Liver (tissue), 9 donors: ENCODE results near the gene TAB3. TPM values are rescaled to one million over a fixed set of nuclear protein-coding genes. Genes with fewer than 3 reads are reported as not detected.

Source experiments
- DNase-seq: peaks from one replicate; pipeline ENCODE4 v3.0.0-alpha.2; 2017; ENCODE audit warnings: low spot score
- H3K27ac ChIP-seq, 2 donors: one replicate each; pipeline ENCODE4 v1.7.0; 2013; ENCODE audit warnings: inconsistent platforms in 2 of 2, low read length in 2 of 2, control low read depth in 1 of 2, low read depth in 1 of 2, mild to moderate bottlenecking in 1 of 2
- H3K27me3 ChIP-seq, 4 donors: one replicate each; pipeline versions ENCODE4 v1.6.1 to v1.7.0; 2013; ENCODE audit warnings: low read length in 3 of 4, inconsistent platforms in 1 of 4, mild to moderate bottlenecking in 1 of 4, moderate library complexity in 1 of 4; ENCODE audit not compliant: control insufficient read depth in 4 of 4, insufficient read depth in 4 of 4
- H3K36me3 ChIP-seq, 4 donors: one replicate each; pipeline versions ENCODE4 v1.6.1 to v1.7.0; 2013; ENCODE audit warnings: low read length in 3 of 4, mild to moderate bottlenecking in 3 of 4, low read depth in 1 of 4, moderate library complexity in 1 of 4; ENCODE audit not compliant: control insufficient read depth in 4 of 4, insufficient read depth in 3 of 4
- H3K4me1 ChIP-seq, 4 donors: one replicate each; pipeline versions ENCODE4 v1.6.1 to v1.7.0; 2013; ENCODE audit warnings: low read length in 3 of 4, mild to moderate bottlenecking in 3 of 4, moderate library complexity in 1 of 4; ENCODE audit not compliant: control insufficient read depth in 4 of 4, insufficient read depth in 4 of 4
- H3K4me3 ChIP-seq, 3 donors: one replicate each; pipeline versions ENCODE4 v1.6.1 to v1.7.0; 2013; ENCODE audit warnings: low read length in 3 of 3, control low read depth in 1 of 3, low read depth in 1 of 3, mild to moderate bottlenecking in 1 of 3
- H3K9ac ChIP-seq, 2 donors: one replicate each; pipeline ENCODE4 v1.7.0; 2013; ENCODE audit warnings: low read length in 2 of 2, mild to moderate bottlenecking in 2 of 2, moderate library complexity in 2 of 2, control low read depth in 1 of 2, low read depth in 1 of 2
- H3K9me3 ChIP-seq, 4 donors: one replicate each; pipeline versions ENCODE4 v1.6.1 to v1.7.0; 2013; ENCODE audit warnings: low read length in 3 of 4; ENCODE audit not compliant: control insufficient read depth in 4 of 4
- ATF3 ChIP-seq: IDR thresholded peaks from 2 replicates; pipeline ENCODE4 v1.6.1; 2016; ENCODE audit warnings: antibody characterized with exemption
- CTCF ChIP-seq: fragments of 150-350 bp; IDR thresholded peaks from 2 replicates; pipeline ENCODE4 v1.5.1; 2017; ENCODE audit warnings: improper control_type of control experiment, low read depth, low read length; ENCODE audit not compliant: missing input control
- EGR1 ChIP-seq, 2 donors: IDR thresholded peaks; 2 replicates each; pipeline ENCODE4 v1.6.1; 2016 to 2018; ENCODE audit warnings: antibody characterized with exemption in 2 of 2, low read depth in 2 of 2
- FOXA1 ChIP-seq: IDR thresholded peaks from 2 replicates; pipeline ENCODE4 v1.6.1; 2016; ENCODE audit warnings: antibody characterized with exemption
- FOXA2 ChIP-seq: IDR thresholded peaks from 2 replicates; pipeline ENCODE4 v1.6.1; 2016; ENCODE audit warnings: antibody characterized with exemption
- GABPA ChIP-seq, 2 donors: IDR thresholded peaks in 1 of 2; conservative IDR thresholded peaks in 1 of 2; 2 replicates each; pipeline ENCODE4 v1.6.1; 2016; ENCODE audit warnings: antibody characterized with exemption in 2 of 2, mild to moderate bottlenecking in 1 of 2, moderate library complexity in 1 of 2
- HNF4A ChIP-seq, 2 donors: conservative IDR thresholded peaks; 2 replicates each; pipeline ENCODE4 v1.6.1; 2016; ENCODE audit warnings: antibody characterized with exemption in 2 of 2, mild to moderate bottlenecking in 2 of 2
- HNF4G ChIP-seq: IDR thresholded peaks from 2 replicates; pipeline ENCODE4 v1.6.1; 2016; ENCODE audit warnings: antibody characterized with exemption
- JUND ChIP-seq, 2 donors: IDR thresholded peaks; 2 replicates each; pipeline ENCODE4 v1.6.1; 2016; ENCODE audit warnings: antibody characterized with exemption in 2 of 2
- NR2F2 ChIP-seq: IDR thresholded peaks from 2 replicates; pipeline ENCODE4 v1.6.1; 2016; ENCODE audit warnings: antibody characterized with exemption
- RAD21 ChIP-seq, 2 donors: IDR thresholded peaks; 2 replicates each; pipeline ENCODE4 v1.6.1; 2016; ENCODE audit warnings: antibody characterized with exemption in 2 of 2, mild to moderate bottlenecking in 2 of 2
- RXRA ChIP-seq, 2 donors: IDR thresholded peaks; 2 replicates each; pipeline ENCODE4 v1.6.1; 2017 to 2018; ENCODE audit warnings: antibody characterized with exemption in 2 of 2, mild to moderate bottlenecking in 1 of 2
- SP1 ChIP-seq: IDR thresholded peaks from 2 replicates; pipeline ENCODE4 v1.6.1; 2018; ENCODE audit warnings: antibody characterized with exemption, mild to moderate bottlenecking
- TAF1 ChIP-seq: conservative IDR thresholded peaks from 2 replicates; pipeline ENCODE4 v1.6.1; 2016; ENCODE audit warnings: antibody characterized with exemption, mild to moderate bottlenecking
- YY1 ChIP-seq: IDR thresholded peaks from 2 replicates; pipeline ENCODE4 v1.6.1; 2016; ENCODE audit warnings: antibody characterized with exemption, mild to moderate bottlenecking
- WGBS: extraction: QIAGEN DNeasy Blood & Tissue Kit; methylation state at CpG from one replicate; pipeline ENCODE4 v1.1.7; 2013; 5-methylcytosine and 5-hydroxymethylcytosine counted together
- polyA plus RNA-seq, 2 donors: library from polyadenylated mRNA; stranded (reverse) in 1 of 2; unstranded in 1 of 2; fragments of 200-250 nt in 1 of 2; fragments of >200 nt in 1 of 2; fragmentation: Nextera tagmentation in 1 of 2; extraction: Ambion mirVana in 1 of 2; gene quantifications; one replicate each; pipeline versions ENCODE4 v1.2.1 to v1.2.3, GENCODE V29; 2013 to 2015
- total RNA-seq, 2 donors: library from RNA; depleted of rRNA; stranded (reverse); fragments of >200 nt; gene quantifications; one replicate each; pipeline ENCODE4 v1.2.3, GENCODE V29; 2014
- TF ChIP-seq, protein P1 (sequence below): IDR thresholded peaks from 2 replicates; pipeline ENCODE4 v1.6.1; 2016; ENCODE audit warnings: antibody characterized with exemption
- TF ChIP-seq, protein P2 (sequence below): IDR thresholded peaks from 2 replicates; pipeline ENCODE4 v1.6.1; 2016; ENCODE audit warnings: antibody characterized with exemption, mild to moderate bottlenecking
- TF ChIP-seq, protein P3 (sequence below): IDR thresholded peaks from 2 replicates; pipeline ENCODE4 v1.6.1; 2016; ENCODE audit warnings: antibody characterized with exemption
- donor health status: healthy.
- donor health status: healthy.
- donor health status: healthy.
- donor health status: healthy.
- donor health status: healthy.

Gene TAB3
- total and polyA plus RNA-seq, 4 donors: 10.0 to 32.2 (median 17.4) TPM

DNA sequence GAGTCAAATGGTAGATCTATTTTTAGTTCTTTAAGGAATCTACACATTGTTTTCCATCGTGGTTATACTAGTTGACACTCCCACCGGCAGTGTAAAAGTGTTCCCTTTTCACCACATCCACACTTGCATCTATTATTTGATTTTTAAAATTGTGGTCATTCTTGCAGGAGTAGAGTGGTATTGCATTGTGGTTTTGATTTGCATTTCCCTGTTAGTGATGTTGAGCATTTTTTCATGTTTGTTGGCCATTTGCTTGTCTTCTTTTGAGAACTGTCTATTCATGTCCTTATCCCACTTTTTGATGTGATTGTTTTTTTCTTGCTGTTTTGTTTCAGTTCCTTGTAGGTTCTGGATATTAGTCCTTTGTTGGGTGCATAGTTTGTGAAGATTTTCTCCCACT is 70.0 kb downstream of the TAB3 start:
- 66% methylated on average over 2 of the region's 2 CpGs for WGBS
- H3K36me3 ChIP-seq: no peaks in the 10 kb centered on the region
- no peaks in the 10 kb centered on the region for H3K9me3 ChIP-seq
- no peak for DNase-seq
- no peak overlapping the region for H3K4me3 ChIP-seq
- H3K27ac ChIP-seq: no peak overlapping the region
- H3K9ac ChIP-seq: no peak overlapping the region
- H3K27me3 ChIP-seq: no peaks in the 10 kb centered on the region
- TF ChIP-seq HNF4A (conservative IDR thresholded peaks at IDR 0.05) (no peak), ATF3 (no peak), JUND (IDR thresholded peaks at IDR 0.05) (no peak), YY1 (no peak), CTCF (no peak), FOXA1 (no peak), RAD21 (IDR thresholded peaks at IDR 0.05) (no peak), FOXA2 (no peak), EGR1 (IDR thresholded peaks at IDR 0.05; ENCODE audit: low read depth in 2 of 2) (no peak), SP1 (no peak), TAF1 (no peak), HNF4G (no peak), RXRA (IDR thresholded peaks at IDR 0.05) (no peak), GABPA (IDR thresholded peaks at IDR 0.05 in 1 of 2, conservative IDR thresholded peaks at IDR 0.05 in 1 of 2) (no peak), NR2F2 (no peak)
- TF ChIP-seq, protein P1, sequence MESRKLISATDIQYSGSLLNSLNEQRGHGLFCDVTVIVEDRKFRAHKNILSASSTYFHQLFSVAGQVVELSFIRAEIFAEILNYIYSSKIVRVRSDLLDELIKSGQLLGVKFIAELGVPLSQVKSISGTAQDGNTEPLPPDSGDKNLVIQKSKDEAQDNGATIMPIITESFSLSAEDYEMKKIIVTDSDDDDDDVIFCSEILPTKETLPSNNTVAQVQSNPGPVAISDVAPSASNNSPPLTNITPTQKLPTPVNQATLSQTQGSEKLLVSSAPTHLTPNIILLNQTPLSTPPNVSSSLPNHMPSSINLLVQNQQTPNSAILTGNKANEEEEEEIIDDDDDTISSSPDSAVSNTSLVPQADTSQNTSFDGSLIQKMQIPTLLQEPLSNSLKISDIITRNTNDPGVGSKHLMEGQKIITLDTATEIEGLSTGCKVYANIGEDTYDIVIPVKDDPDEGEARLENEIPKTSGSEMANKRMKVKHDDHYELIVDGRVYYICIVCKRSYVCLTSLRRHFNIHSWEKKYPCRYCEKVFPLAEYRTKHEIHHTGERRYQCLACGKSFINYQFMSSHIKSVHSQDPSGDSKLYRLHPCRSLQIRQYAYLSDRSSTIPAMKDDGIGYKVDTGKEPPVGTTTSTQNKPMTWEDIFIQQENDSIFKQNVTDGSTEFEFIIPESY: no peak
- TF ChIP-seq, protein P2, sequence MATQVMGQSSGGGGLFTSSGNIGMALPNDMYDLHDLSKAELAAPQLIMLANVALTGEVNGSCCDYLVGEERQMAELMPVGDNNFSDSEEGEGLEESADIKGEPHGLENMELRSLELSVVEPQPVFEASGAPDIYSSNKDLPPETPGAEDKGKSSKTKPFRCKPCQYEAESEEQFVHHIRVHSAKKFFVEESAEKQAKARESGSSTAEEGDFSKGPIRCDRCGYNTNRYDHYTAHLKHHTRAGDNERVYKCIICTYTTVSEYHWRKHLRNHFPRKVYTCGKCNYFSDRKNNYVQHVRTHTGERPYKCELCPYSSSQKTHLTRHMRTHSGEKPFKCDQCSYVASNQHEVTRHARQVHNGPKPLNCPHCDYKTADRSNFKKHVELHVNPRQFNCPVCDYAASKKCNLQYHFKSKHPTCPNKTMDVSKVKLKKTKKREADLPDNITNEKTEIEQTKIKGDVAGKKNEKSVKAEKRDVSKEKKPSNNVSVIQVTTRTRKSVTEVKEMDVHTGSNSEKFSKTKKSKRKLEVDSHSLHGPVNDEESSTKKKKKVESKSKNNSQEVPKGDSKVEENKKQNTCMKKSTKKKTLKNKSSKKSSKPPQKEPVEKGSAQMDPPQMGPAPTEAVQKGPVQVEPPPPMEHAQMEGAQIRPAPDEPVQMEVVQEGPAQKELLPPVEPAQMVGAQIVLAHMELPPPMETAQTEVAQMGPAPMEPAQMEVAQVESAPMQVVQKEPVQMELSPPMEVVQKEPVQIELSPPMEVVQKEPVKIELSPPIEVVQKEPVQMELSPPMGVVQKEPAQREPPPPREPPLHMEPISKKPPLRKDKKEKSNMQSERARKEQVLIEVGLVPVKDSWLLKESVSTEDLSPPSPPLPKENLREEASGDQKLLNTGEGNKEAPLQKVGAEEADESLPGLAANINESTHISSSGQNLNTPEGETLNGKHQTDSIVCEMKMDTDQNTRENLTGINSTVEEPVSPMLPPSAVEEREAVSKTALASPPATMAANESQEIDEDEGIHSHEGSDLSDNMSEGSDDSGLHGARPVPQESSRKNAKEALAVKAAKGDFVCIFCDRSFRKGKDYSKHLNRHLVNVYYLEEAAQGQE: no peak
- TF ChIP-seq, protein P3, sequence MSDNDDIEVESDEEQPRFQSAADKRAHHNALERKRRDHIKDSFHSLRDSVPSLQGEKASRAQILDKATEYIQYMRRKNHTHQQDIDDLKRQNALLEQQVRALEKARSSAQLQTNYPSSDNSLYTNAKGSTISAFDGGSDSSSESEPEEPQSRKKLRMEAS: no peak
- peaks cover 0 to under 1% (median 0%) of the 10 kb centered on the region in 4 donors for H3K4me1 ChIP-seq
